ENCODE results near the gene ADCY2.

DNA sequence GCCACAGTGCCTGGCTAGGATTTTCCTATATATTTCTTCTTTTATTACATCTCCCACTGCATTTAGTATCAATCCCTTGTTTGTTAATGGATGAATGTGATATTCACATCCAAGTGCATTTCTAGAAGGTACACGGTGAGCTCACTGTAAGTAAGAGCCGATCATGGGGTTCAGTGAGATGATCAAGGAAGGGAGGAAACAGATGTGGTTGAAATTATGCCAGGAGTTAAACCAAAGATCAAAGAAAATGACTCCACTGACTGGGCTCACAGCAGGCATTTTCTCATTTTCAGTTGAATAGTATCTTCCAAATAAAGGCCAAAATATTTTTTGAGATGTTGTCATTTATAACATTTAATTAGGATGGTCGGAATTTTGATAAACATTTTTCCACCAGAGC, 357.2 kb downstream of the ADCY2 start:
- no peak for TF ChIP-seq EZH2 (IDR thresholded peaks at IDR 0.05; ENCODE audit: borderline replicate concordance, low read depth, low read length, poor library complexity, severe bottlenecking)
- TF ChIP-seq, protein P1, sequence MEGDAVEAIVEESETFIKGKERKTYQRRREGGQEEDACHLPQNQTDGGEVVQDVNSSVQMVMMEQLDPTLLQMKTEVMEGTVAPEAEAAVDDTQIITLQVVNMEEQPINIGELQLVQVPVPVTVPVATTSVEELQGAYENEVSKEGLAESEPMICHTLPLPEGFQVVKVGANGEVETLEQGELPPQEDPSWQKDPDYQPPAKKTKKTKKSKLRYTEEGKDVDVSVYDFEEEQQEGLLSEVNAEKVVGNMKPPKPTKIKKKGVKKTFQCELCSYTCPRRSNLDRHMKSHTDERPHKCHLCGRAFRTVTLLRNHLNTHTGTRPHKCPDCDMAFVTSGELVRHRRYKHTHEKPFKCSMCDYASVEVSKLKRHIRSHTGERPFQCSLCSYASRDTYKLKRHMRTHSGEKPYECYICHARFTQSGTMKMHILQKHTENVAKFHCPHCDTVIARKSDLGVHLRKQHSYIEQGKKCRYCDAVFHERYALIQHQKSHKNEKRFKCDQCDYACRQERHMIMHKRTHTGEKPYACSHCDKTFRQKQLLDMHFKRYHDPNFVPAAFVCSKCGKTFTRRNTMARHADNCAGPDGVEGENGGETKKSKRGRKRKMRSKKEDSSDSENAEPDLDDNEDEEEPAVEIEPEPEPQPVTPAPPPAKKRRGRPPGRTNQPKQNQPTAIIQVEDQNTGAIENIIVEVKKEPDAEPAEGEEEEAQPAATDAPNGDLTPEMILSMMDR (conservative IDR thresholded peaks at IDR 0.05; ENCODE audit: low read depth, low read length): no peak
